Endothelial cell of umbilical vein (primary cell): ENCODE results near the gene NUDT22. TPM values are rescaled to one million over a fixed set of nuclear protein-coding genes. Genes with fewer than 3 reads are reported as not detected.
A peak's percentile ranks its signal among the peaks of the same experiment; 100 is the strongest.

Source experiments
- BruUV-seq: library from RNA; stranded (reverse); fragments of 400-500 nt; replicated peaks from 2 replicates; lab custom pipeline; 2021; lab: Mats Ljungman, UMichigan
- CTCF ChIA-PET: fragments of 300-600, 350-600 bp; sonication (Branson Sonifier 250); formaldehyde crosslinking; loops from one replicate; lab custom pipeline; 2021; ENCODE audit warnings: antibody characterized with exemption, inconsistent platforms; lab: Charles Lee
- POLR2A ChIA-PET: fragments of 300-600, 350-600 bp; sonication (Branson Sonifier 250); formaldehyde crosslinking; loops from one replicate; lab custom pipeline; 2021; ENCODE audit warnings: antibody characterized with exemption, inconsistent platforms; lab: Charles Lee
- DNase-seq: peaks from one replicate; pipeline ENCODE4 v3.0.0-alpha.2; 2011; ENCODE audit warnings: low read depth, low spot score
- FAIRE-seq: peaks from 2 replicates; lab custom pipeline; 2011; peaks lifted over from hg19 to GRCh38; lab: Jason Lieb, UNC
- H2AFZ ChIP-seq: 2 replicates; pipeline ENCODE4 v1.6.0; 2012; ENCODE audit warnings: low read depth, low read length, control low read depth, inconsistent platforms
- H3K27ac ChIP-seq: 2 replicates; pipeline ENCODE4 v1.5.1; 2011; ENCODE audit warnings: low read depth, mild to moderate bottlenecking, control low read depth, low read length, moderate library complexity; ENCODE audit not compliant: insufficient read depth
- H3K27me3 ChIP-seq, 2 experiments: 2 replicates each; pipeline versions ENCODE4 v1.6.0 to v1.6.1; 2011; ENCODE audit warnings: low read length in 2 of 2, mixed read lengths in 1 of 2; ENCODE audit not compliant: control insufficient read depth in 2 of 2, insufficient read depth in 2 of 2
- H3K36me3 ChIP-seq, 2 experiments: 2 replicates in 1 of 2; 3 replicates in 1 of 2; pipeline ENCODE4 v1.5.1; 2011; ENCODE audit warnings: low read length in 2 of 2, mild to moderate bottlenecking in 1 of 2, moderate library complexity in 1 of 2; ENCODE audit not compliant: control insufficient read depth in 2 of 2, insufficient read depth in 2 of 2; ENCODE audit errors: extremely low read depth in 1 of 2
- H3K4me1 ChIP-seq: 3 replicates; pipeline ENCODE4 v1.5.1; 2011; ENCODE audit warnings: mild to moderate bottlenecking, low read length; ENCODE audit not compliant: control insufficient read depth, insufficient read depth; ENCODE audit errors: extremely low read depth
- H3K4me2 ChIP-seq: 2 replicates; pipeline ENCODE4 v1.6.1; 2011; ENCODE audit warnings: low read length, control low read depth, mixed read lengths; ENCODE audit not compliant: insufficient read depth
- H3K4me3 ChIP-seq, 3 experiments: fragments of 200-600 bp in 1 of 3; sonication (generic), shearing (Covaris generic) in 1 of 3; replicated peaks in 1 of 3; 2 replicates each; pipeline ENCODE4 v1.5.1; 2011 to 2016; ENCODE audit warnings: control low read depth in 3 of 3, low read length in 3 of 3, mild to moderate bottlenecking in 2 of 3, inconsistent platforms in 1 of 3, low read depth in 1 of 3, moderate library complexity in 1 of 3; ENCODE audit not compliant: insufficient read depth in 1 of 3
- H3K79me2 ChIP-seq: 2 replicates; pipeline ENCODE4 v1.6.0; 2012; ENCODE audit warnings: low read length, inconsistent platforms; ENCODE audit not compliant: control insufficient read depth, insufficient read depth
- H3K9ac ChIP-seq: replicated peaks from 2 replicates; pipeline ENCODE3; 2011; ENCODE audit warnings: low read length, control low read depth; ENCODE audit not compliant: insufficient read depth; ENCODE audit errors: extremely low read depth
- H3K9me1 ChIP-seq: replicated peaks from 3 replicates; pipeline ENCODE4 v1.6.0; 2011; ENCODE audit warnings: mild to moderate bottlenecking, low read length; ENCODE audit not compliant: control insufficient read depth, insufficient read depth; ENCODE audit errors: extremely low read depth
- H3K9me3 ChIP-seq: replicated peaks from 2 replicates; pipeline ENCODE4 v1.5.1; 2012; ENCODE audit warnings: low read length, inconsistent platforms; ENCODE audit not compliant: control insufficient read depth, insufficient read depth
- H4K20me1 ChIP-seq: replicated peaks from 2 replicates; pipeline ENCODE3; 2011; ENCODE audit warnings: mild to moderate bottlenecking, low read length; ENCODE audit not compliant: control insufficient read depth, insufficient read depth; ENCODE audit errors: extremely low read depth
- CTCF ChIP-seq, 2 donors: IDR thresholded peaks; 1 replicate in 1 of 2; 2 replicates in 1 of 2; pipeline ENCODE4 v1.5.1; 2011; ENCODE audit warnings: low read length in 2 of 2, mild to moderate bottlenecking in 2 of 2, moderate library complexity in 2 of 2, control low read depth in 1 of 2, inconsistent platforms in 1 of 2, low read depth in 1 of 2; ENCODE audit not compliant: insufficient read depth in 1 of 2; ENCODE audit errors: extremely low read depth in 1 of 2
- EZH2 ChIP-seq: IDR thresholded peaks from 2 replicates; pipeline ENCODE4 v1.6.1; 2012; ENCODE audit warnings: borderline replicate concordance, low read depth, mild to moderate bottlenecking, moderate library complexity, low read length, inconsistent platforms; ENCODE audit not compliant: severe bottlenecking
- FOS ChIP-seq: IDR thresholded peaks from 2 replicates; pipeline ENCODE4 v1.6.1; 2011; ENCODE audit warnings: mild to moderate bottlenecking, low read length, moderate library complexity, borderline replicate concordance; ENCODE audit not compliant: insufficient read depth
- GATA2 ChIP-seq: IDR thresholded peaks from 2 replicates; pipeline ENCODE4 v1.7.0; 2011; ENCODE audit warnings: low read depth, mild to moderate bottlenecking, moderate library complexity, mixed read lengths, low read length; ENCODE audit not compliant: insufficient read length, insufficient read depth
- JUN ChIP-seq: IDR thresholded peaks from 2 replicates; pipeline ENCODE4 v1.6.1; 2011; ENCODE audit warnings: borderline replicate concordance, low read depth; ENCODE audit not compliant: insufficient read length, insufficient read depth
- MAX ChIP-seq: IDR thresholded peaks from 2 replicates; pipeline ENCODE4 v1.6.1; 2011; ENCODE audit not compliant: insufficient read depth, insufficient read length
- MYC ChIP-seq: IDR thresholded peaks from one replicate; pipeline ENCODE4 v1.6.1; 2011; ENCODE audit warnings: mild to moderate bottlenecking, low read depth, low read length
- POLR2A ChIP-seq: IDR thresholded peaks from 2 replicates; pipeline ENCODE4 v1.6.1; 2012; ENCODE audit warnings: low read depth, mild to moderate bottlenecking, control low read depth, low read length
- POLR2AphosphoS5 ChIP-seq: IDR thresholded peaks from 2 replicates; pipeline ENCODE4 v1.6.1; 2012; ENCODE audit warnings: low read depth, mild to moderate bottlenecking, control low read depth, low read length, moderate library complexity; ENCODE audit not compliant: insufficient read depth
- dilution Hi-C: fragments of 300-500 bp; cut with MboI; formaldehyde crosslinking; loops from one replicate; pipeline ENCODE4 v1.15.0; 2019; ENCODE audit warnings: low sequenced_read_pairs; ENCODE audit not compliant: extremely low pct_ligation_motif_present
- intact Hi-C: fragments of 100-400 bp; cut with micrococcal nuclease; formaldehyde crosslinking; loops from one replicate; pipeline ENCODE4 v1.10.0; 2022
- polyA plus RNA-seq, 4 experiments: library from polyadenylated mRNA; depleted of rRNA in 3 of 4; stranded (reverse) in 3 of 4; unstranded in 1 of 4; fragments of >200 nt; gene quantifications; 2 replicates each; pipeline versions ENCODE4 v1.2.1 to v1.2.3, GENCODE V29; 2011 to 2012; ENCODE audit warnings: missing spikeins in 1 of 4
- total RNA-seq: library from RNA; stranded (reverse); gene quantifications from 2 replicates; pipeline ENCODE4 v1.2.3, GENCODE V29; 2021

Gene NUDT22
- total and polyA plus RNA-seq, 2 donors (not counting 3 experiments of a cell fraction or from before 2014, with no cell fraction given) = 37.8 to 54.8 TPM

DNA sequence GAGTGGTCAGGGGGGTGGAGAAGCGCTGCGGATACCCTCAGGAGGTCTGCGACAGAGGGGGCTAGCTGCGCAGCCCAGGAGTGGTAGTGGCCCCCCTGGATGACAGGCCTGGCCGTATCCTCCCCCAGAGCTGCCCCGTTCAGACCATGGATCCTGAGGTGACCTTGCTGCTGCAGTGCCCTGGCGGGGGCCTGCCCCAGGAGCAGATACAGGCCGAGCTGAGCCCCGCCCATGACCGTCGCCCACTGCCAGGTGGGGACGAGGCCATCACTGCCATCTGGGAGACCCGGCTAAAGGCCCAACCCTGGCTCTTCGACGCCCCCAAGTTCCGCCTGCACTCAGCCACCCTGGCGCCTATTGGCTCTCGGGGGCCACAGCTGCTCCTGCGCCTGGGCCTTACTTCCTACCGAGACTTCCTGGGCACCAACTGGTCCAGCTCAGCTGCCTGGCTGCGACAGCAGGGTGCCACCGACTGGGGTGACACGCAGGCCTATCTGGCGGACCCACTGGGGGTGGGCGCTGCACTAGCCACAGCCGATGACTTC is 505 bp downstream of the NUDT22 start:
- H3K9ac ChIP-seq = peak overlapping the region; percentile 56
- no peaks in the 10 kb centered on the region for H4K20me1 ChIP-seq
- FAIRE-seq (peak; percentile 48), DNase-seq (no peak)
- no peaks in the 10 kb centered on the region for H3K9me1 ChIP-seq
- H3K9me3 ChIP-seq = no peaks in the 10 kb centered on the region
- H3K4me1 ChIP-seq = peaks cover 16% of the 10 kb centered on the region
- H3K4me3 ChIP-seq = peak overlapping the region; percentile 62 to 70 (median 66)
- H3K27me3 ChIP-seq = no peaks in the 10 kb centered on the region
- TF ChIP-seq GATA2 (no peak), EZH2 (no peak), MYC (no peak), POLR2AphosphoS5 (no peak), CTCF (IDR thresholded peaks at IDR 0.05; ENCODE audit: extremely low read depth in 1 of 2, insufficient read depth in 1 of 2, low read depth in 1 of 2, low read length in 2 of 2) (no peak), MAX (no peak), FOS (no peak), POLR2A (no peak), JUN (no peak)
- H2AFZ ChIP-seq = peak overlapping the region; percentile 52
- peaks cover 8% of the 10 kb centered on the region for H3K79me2 ChIP-seq
- intact Hi-C loops (loop anchor here (1.0 kb wide), 3 partner anchors 15 to 45 kb away; partner anchors contain the start of gene FKBP2), dilution Hi-C loops (no loop called here)
- TSS peak; percentile 19 for BruUV-seq
- ChIA-PET CTCF (interaction anchor here (1.5 to 3.2 kb wide), 7 partner anchors 10 to 128 kb away, joined by 3 to 35 read pairs (median 6); partner anchors contain the start of genes CATSPERZ, ESRRA and FERMT3), POLR2A (interaction anchor here (0.9 to 1.2 kb wide), 5 partner anchors 12 to 91 kb away, joined by 3 to 12 read pairs (median 4); partner anchors contain the start of genes FKBP2 and PRDX5)
- peaks cover 0 to 4% of the 10 kb centered on the region in 2 experiments for H3K36me3 ChIP-seq
- peak overlapping the region; percentile 55 for H3K27ac ChIP-seq
- peak overlapping the region; percentile 73 for H3K4me2 ChIP-seq
